GM18519 (cell line): Measurements from ENCODE around the gene FAM78A.
"Not testable (repeated sequence)": the region's sequence is repeated elsewhere in the genome, so short reads cannot be mapped to it uniquely, and the experiment has no call there.

Experiments
- ATAC-seq: cut with Tn5 transposase; IDR thresholded peaks from one replicate; pipeline ENCODE4 v1.9.1; 2021; ENCODE audit warnings: mild to moderate bottlenecking, moderate library complexity; ENCODE audit not compliant: unreplicated experiment, low FRiP score

FAM78A gene

DNA sequence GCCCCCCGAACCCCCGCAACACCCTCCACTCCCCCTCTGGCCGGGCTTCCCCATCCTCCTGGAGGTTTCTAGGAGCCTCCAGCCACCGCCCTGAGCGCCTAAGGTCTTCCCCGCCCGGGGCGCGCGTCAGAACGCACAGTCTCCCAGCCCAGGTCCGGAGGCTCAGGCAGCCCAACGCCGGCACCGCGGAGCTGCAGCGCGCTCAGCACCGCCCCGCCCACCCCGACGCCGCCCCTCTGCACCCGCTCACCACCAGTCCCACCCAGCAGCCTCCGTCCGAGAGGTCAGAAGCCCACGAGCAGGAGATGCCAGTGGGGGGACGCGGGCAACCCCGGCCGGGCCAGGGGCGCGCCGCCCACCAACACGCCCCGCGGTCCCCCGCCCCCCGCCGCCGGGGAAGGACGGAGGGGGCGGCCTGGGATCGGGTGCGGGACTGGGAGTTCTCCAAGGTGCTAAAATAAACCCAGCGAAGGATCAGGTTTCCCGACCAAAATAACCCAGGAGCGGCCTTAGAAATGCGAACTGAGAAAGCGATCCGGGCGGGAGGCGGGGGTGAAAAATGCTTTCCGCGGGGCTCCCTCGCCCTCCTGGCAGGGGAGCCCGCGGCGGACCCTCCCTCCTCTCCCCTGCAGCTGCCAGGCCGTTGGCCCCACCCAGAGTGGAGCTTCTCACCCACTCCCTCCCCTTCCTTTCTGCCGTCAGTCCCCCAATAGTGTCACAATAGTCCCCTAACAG is 6.5 kb upstream of the FAM78A start:
- ATAC-seq, result no peak

DNA sequence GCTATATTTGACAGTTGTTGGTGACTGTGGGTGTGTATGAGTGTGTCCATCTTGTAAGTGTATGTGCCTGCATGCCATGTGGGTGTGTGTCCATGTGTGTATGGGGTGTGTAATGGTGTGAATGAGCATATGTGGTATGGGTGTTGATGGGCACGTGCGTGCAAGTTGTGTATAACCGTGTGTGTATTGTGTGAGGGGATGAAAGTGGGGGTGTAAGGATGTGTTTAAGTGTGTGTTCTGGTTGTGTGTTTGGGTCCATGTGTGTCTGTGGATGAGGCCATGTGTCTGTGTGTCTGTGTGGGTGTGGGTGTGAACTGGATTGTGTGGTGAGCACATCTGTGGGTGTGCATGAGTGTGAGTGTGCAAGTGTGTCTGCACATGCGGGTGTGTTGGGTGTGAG is 5.9 kb upstream of the FAM78A start:
- no peak for ATAC-seq

DNA sequence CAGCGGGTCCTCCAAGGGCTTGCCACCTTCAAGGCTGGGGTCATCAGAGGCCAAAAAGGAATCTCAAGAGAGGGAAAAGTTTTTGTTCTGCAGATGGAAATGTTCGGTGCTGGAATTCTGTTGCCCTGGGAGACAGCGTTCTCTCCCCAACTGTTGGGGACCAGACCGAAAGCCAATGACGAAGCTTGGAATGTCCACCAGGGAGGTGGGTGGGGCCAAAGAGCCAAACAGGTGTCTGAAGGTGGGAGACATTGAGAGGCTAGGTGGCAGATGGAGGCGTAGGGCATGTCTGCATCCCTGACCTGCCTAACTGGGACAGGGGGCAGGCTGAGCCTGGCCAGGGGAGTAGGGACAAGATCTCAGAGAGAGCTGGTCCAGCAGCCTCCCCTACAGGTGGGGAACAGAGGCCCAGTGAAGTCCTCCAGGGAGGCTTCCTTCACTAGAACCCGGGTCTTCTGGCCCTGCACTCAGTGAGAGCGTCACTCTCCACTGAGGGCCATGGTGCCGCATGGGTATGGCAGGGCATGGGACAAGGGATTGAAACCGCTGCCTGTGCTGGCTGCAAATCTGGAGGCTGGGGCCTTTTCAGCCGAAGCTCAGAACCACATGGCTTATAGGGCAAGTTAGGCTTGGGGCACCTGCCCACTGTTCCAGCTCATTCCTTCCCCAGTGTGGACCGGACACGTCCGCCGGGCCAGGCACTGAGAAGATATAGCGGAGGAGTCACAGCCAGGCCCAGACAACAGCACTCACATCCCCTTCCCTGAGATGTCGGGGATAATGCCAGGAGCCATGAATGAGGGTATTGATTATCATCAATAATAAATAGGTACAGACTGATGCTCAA is 5.0 kb upstream of the FAM78A start:
- no peak for ATAC-seq

- no peak for ATAC-seq
These were observed 4.3 kb upstream of the FAM78A start for GRCh38 chr9:131280660-131281059.

GRCh38 chr9:131279863-131280570 is 3.7 kb upstream of the FAM78A start:
- ATAC-seq, result no peak

GRCh38 chr9:131279196-131279862 is 3.0 kb upstream of the FAM78A start:
- no peak for ATAC-seq

- ATAC-seq, result no peak
These were observed 2.4 kb upstream of the FAM78A start for GRCh38 chr9:131278702-131279111.

- ATAC-seq, result no peak
These were observed 1.8 kb upstream of the FAM78A start for GRCh38 chr9:131277910-131278701.

GRCh38 chr9:131277287-131277909 is 1.1 kb upstream of the FAM78A start:
- ATAC-seq, result no peak

GRCh38 chr9:131276891-131277286 is 579 bp upstream of the FAM78A start:
- ATAC-seq, result no peak

GRCh38 chr9:131275332-131276093 is 797 bp downstream of the FAM78A start:
- no peak for ATAC-seq

DNA sequence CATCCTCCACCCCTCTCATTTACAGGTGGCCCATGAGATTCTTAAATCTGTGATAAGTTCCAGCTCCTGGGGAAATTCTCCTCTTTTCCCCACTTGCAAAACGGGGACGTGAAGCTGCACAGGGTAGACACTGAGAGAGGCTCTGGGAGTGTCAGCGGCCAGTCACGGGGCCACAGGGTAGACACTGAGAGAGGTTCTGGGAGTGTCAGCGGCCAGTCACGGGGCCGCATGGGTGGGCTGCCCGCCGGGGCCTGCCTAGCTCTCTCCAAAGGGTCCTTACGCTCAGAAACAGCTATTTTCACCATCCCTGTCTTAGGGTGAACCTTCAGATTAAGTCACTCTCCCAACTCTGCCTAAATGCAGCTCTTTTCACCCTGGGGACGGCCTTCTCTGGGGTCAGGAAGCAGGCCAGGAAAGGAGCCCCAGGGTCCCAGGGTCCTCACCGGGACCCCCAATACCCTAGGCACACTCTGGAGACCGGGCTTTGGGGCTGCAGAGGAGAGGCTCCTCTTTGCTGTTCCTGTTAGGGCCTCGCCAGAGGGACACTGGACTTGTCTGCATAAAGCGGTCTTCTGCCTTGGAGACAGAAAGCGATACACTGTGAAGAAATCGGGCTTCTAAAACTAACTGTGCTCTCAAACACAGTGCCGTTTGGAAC is 1.5 kb downstream of the FAM78A start:
- ATAC-seq, result no peak

GRCh38 chr9:131273856-131274673 is 2.2 kb downstream of the FAM78A start:
- no peak for ATAC-seq

- ATAC-seq, result no peak
These were observed 3.0 kb downstream of the FAM78A start for GRCh38 chr9:131273146-131273855.

- no peak for ATAC-seq
These were observed 4.1 kb downstream of the FAM78A start for GRCh38 chr9:131272212-131272611.

- no peak for ATAC-seq
These were observed 4.8 kb downstream of the FAM78A start for GRCh38 chr9:131271506-131271931.

DNA sequence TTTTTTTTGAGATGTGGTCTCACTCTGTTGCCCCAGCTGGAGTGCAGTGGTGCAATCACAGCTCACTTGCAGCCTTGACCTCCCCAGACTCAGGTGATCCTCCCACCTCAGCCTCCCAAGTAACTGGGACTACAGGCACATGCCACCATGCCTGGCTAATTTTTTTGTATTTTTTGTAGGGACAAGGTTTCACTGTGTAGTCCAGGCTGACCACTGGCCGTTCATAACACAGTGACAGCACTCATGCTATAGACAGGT is 5.4 kb downstream of the FAM78A start:
- not testable (repeated sequence) for ATAC-seq
